Middle frontal gyrus (tissue), 1 donor: ENCODE results near the gene TTYH1.

Source experiments
- DNase-seq: peaks from one replicate; pipeline ENCODE4 v3.0.0-alpha.2; 2015; ENCODE audit warnings: low spot score; ENCODE audit errors: extremely low spot score

The TTYH1 gene

GRCh38 chr19:54422136-54422535 is 6.9 kb downstream of the TTYH1 start:
- DNase-seq = no peak

DNA sequence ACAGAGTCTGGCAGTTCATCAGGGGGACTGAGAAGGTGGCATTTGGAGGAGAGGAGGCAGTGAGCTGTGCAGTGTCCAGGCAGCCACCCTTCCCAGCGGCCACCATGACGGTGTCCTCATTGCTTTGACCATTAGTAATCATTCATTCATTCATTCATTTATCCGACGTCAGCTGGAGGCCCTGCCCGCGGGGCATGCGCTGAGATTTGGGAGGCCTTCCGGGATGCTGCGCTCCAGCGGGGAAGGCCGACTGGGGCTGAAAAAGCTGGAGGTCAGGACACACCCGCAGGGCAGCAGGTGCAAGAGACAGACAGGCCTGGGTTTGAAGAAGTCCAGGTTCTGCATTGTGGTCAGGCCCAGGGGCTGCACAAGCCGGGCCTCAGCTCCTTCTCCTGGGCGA is 8.9 kb downstream of the TTYH1 start:
- no peak for DNase-seq

- DNase-seq = no peak
These were observed 9.6 kb downstream of the TTYH1 start for GRCh38 chr19:54424660-54425381.

DNA sequence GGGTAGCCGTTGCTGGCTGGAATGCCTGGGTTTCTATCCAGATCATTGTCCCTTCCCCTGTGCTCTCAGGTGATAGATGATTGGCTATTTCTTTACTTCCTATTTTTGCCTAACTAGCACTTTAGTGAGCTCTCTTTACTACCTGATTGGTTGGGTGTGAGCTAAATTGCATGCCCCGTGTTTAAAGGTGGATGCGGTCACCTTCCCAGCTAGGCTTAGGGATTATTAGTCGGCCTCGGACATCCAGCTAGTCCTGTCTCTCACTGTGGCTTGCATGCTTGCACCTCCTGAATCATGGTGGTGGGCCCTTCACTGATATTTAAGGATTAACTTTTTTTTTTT is 10.1 kb downstream of the TTYH1 start:
- no peak for DNase-seq

DNA sequence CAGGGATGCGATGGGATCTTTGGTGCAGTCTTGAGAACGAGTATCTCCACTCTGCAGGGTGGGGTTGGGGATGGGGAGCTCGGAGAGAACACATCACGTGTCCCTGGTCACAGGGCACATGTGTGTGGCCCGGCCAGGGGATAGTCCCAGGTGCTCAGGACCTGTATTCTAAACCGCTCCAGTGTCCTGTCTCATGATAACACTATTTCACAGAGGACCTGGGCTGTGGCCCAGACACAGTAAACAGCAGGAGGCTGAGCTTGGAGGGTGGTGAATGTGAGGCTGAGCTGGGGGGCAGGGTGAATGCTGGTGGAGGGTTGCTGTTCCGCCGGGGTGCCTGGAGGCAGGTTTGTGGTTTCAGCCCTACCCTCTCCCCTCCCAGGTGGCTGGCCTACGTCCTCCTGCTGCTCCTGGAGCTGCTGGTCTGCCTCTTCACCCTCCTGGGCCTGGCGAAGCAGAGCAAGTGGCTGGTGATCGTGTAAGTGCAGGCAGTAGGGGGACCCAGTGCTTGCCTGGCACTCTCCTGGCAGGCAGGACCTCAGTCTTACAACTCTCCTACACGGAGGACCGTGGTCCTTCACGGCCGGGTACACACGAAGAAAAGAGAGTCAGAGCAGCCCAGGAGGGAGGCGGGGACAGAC is 11.1 kb downstream of the TTYH1 start:
- DNase-seq = no peak

GRCh38 chr19:54427586-54427985 is 12.3 kb downstream of the TTYH1 start:
- no peak for DNase-seq

DNA sequence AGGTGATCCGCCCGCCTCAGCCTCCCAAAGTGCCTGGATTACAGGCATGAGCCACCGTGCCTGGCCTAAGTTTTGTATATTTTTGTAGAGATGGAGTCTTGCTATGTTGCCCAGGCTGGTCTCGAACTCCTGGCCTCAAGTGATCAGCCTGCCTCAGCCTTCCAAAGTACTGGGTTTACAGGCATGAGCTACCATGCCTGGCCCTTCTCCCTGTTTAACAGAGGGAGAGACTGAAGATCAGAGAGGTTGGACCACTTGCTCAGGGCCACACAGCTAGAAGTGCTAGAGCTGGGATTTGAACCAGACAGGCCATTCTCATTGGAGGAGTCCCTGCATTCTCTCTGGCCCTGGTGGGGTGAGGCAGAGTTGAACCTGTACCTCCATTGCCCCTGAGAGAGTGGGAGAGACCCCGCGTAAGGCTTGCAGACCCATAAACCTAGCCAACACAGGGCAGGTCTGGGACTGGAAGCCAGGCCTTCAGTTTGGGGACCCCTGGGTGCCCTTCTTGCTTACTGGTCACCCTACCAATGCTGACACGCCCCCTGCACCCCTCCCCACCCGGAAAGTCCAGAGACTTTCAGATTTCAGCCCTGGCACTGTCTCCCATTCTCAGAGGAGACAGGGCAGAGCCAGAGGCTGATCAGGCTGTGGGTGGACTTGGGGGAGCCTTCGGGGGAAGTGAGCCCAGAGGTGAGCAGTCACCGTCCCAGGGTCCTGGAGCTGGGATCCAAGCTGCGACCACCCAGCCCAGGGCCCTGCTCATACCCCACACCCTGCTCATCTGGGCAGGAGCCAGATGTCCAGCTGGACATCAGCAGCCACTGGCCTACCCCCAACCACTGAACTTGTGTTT is 13.3 kb downstream of the TTYH1 start:
- no peak for DNase-seq

DNA sequence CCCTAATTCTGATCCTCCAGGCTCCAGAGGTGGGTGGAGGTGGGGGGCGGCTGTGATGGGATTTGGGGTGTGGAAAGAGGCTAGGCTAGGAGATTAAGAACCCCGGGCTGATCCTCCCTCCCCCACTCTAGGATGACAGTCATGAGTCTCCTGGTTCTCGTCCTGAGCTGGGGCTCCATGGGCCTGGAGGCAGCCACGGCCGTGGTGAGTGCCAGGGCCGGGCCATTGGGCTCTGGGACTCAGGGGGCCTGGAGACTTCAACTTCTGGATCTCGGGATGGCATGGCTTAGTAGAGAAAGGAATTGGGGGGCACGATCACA is 13.9 kb downstream of the TTYH1 start:
- DNase-seq = no peak

DNA sequence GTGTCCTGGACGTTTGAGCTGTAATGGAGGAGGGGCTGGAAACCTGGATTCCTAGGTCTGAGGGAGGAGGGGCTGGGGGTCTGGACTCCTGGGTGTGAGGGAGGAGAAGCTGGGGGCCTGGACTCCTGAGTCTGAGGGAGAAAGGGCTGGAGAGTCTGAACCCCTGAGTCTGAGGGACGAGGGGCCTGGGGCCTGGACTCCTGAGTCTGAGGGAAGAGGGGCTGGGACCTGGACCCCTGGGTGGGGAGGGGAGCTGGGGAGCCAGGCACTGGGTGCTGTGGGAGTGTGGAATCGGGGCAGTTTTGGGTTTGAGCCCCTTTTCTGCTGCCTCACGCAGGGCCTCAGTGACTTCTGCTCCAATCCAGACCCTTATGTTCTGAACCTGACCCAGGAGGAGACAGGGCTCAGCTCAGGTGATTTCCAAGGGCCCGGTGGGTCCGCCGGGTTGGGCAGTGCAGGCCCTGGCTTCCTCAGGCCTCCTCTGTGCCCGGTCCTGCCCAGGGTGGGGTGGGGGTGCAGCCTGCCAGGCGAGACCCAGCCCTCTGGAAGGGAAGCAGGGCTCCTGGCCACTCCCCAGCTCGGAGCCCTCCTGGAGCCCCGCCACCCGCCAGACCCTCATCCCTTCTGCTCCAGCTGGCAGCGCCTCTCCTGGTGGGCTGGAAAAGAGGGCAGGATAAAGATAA is 14.4 kb downstream of the TTYH1 start:
- no peak for DNase-seq

DNA sequence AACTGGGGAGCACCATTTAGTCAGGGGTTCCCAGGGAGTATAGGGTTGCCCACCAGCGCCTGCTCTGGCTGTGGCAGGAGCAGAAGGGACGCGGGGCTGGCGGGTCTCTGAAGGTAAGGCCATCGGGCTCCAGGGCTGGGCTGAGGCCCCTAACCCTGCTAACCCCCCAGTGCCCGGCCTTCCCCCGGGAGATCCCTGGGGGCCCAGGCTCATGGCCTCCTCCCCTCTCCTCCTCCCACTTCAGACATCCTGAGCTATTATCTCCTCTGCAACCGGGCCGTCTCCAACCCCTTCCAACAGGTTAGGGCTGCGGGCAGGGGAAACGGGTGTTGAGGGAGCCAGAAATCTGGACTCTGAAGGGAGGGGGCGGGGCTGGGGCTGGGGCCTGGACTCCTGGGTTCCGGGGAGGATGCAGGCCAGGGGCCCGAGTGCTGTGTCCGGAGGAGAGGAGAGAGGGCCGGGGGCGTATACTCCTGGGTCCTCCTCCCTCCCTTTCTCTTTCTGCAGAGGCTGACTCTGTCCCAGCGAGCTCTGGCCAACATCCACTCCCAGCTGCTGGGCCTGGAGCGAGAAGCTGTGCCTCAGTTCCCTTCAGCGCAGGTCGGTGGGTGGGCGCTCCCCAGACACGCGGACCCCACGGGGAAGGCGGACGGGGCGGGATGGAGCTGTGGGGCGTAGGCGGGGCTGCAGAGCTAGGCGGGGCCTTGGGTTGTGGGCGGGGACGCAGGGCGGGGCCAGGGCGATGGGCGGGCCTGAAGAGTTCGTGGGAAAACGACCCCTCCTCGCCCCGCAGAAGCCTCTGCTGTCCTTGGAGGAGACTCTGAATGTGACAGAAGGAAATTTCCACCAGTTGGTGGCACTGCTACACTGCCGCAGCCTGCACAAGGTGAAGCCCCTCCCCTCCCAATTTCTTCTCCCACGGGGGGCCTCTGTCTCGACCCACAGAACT is 15.3 kb downstream of the TTYH1 start:
- DNase-seq = no peak

DNA sequence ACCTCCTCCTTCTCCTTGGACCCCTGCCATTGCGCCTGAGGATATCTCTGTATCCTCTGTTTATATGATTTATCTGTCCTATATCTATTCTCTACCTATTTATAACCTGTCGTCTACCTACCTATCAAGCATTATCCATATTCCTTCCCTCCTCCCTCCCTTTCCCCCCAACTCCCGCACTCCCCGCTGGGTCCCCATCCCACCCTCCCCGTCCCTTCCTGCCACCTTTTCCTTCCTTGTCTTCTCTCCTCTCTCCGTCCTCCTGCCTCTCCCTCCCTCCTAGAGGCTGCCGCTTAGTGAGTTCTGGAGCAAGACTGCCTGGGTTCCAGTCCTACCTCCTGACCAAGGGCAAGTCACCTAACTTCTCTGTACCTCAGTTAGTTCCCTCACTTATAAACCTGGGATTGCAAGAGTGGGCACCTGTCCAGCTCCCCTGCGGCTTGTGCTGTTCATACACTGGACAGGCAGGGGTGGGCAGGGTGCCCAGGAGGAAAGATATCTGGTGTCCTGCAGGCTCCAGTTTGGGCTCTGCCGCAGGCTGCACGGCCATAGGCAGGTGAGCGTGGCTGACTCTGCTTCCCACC is 16.1 kb downstream of the TTYH1 start:
- DNase-seq = no peak

DNA sequence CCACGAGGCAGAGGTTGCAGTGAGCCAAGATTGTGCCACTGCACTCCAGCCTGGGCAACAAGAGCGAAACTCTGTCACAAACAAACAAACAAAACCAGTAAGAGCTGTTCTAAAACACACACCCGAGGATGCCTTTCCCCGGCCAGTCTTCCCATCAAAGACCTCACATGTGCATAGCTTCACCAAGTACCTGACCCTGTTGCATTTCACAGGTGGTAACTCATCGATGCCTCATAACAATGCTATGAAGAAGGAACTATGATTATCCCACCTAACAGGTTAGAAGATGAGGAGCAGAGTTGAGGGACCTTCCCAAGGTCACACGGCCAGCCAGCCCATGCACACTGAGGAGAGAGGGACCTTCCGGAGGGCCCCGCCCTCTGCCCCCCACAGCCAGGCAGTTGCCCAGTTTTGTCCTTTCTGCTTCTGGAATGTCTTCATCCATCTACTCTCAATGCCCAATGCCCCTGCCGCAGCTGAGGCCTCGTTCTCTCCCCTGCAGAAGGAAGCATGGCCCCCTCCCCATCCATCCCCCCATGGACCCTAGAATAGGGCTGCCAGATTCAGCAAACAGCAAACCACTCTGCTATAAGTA is 17.0 kb downstream of the TTYH1 start:
- DNase-seq = no peak

GRCh38 chr19:54433697-54434096 is 18.4 kb downstream of the TTYH1 start:
- DNase-seq = no peak

DNA sequence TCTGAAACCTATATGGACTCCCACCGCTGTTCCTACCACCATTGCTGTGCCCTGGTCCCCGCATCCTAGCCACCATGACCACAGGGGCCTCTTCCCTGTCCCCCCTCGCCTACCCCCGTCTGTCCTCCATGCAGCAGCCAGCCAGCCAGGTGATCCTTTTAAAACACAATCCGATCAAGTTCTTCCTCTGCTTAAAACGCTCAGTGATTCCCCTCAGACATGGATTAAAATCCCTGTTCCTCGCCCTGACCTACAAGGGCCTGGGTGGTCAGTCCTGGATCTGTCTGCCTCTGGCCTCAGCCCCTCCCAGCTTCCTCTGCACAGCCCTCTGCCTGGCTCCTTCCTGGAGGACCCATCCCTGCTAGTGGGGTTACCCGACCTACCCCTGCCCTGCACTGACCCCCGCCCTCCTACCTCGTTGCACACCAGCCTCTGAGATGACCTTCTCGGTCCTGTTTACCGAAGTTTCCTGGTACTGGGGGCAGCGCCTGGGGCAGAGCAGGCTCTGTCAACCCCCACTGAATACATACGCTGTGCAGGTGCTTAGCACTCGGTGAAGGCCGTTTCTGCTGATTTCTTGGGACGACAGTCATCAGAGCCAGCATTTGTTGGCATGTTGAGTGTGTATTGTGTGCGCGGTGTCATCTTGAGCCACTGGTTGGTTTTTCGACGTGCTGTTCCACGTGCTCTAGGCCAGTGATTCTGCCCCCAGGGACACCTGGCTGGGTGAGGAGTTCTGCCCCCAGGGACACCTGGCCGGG is 19.0 kb downstream of the TTYH1 start:
- no peak for DNase-seq

DNA sequence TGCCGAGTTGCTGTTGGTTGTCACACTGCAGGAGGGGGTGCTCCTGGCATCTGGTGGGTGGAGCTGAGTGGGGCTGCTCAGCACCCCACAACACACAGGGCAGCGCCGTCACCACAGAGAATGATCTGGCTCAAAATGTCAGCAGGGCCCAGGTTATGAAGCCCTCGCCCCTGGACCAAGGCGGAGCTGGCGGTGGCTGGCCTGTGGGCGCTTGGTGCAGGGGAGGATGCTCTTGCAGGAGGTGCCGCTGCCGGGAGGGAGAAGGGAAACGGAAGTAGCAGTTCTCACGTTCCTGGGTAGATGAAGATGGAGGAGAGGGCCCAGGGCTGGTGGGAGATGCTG is 19.6 kb downstream of the TTYH1 start:
- DNase-seq = no peak

DNA sequence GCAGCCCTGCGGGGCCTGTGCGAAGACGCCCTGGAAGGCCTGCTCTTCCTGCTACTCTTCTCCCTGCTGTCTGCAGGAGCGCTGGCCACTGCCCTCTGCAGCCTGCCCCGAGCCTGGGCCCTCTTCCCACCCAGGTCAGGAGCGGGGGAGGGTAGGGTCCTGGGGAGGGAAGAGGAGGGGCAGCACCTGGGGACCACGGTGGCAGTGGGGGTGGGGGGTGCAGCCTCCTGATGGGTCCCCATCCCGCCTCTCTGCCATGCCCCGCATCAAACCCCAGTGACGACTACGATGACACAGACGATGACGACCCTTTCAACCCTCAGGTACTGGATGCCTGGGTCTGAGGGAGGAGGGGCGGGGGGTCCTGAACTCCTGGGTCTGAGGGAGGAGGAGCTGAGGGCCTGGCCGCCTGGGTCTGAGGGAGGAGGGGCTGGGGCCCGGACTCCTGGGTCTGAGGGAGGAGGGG is 20.3 kb downstream of the TTYH1 start:
- DNase-seq = no peak

DNA sequence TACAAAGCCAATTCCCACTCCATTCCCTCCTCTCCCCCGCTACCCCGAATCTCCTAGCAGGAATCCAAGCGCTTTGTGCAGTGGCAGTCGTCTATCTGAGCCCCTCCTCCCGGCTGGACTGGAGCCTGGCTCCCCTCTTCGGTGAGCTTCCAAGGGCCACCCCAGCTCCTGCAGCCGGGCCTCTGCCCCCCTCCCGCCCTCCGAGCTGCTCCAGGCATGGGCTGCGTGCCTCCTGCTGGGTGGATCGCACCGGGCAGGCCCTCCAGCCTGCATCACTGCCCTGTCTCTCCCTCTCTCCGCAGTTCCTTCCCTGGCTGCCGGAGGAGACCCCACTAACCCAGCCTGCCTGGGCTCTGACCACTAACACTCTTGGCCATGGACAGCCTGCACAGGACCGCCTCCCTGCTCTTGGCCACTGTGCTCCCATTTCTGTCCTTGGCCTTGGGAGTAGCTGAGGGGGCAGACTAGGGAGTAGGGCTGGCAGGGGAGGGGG is 20.8 kb downstream of the TTYH1 start:
- no peak for DNase-seq

DNA sequence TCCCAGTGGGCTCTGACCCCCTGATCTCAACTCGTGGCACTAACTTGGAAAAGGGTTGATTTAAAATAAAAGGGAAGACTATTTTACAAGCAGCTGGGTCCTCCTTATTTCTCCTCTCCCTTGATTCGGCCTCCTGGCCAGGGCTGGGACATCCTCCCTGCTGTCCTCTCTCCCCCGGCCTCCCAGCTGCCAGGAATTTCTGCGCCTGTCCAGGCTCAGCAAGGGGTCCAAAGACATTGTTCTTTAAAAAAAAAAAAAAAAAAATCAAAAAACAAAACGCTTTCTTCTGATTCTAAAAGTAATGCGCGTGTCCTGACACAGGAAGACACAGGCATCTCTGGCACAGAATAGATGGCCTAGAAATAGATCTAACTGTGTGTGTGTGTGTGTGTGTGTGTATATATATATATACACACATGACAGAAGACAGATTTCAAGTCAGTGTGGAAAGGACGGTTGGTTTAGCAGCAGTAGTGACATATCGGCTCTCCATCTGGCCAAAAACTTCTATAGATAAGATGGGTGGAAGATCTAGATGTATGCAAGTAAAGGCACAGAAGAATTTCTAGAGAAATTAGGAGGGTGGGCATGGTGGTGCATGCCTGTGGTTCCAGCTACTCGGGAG is 21.5 kb downstream of the TTYH1 start:
- DNase-seq = no peak
